Astrocyte of the hippocampus (primary cell): ENCODE results near the gene SZRD1.
"Not testable (repeated sequence)": the region's sequence is repeated elsewhere in the genome, so short reads cannot be mapped to it uniquely, and the experiment has no call there.

Source experiments
- DNase-seq: peaks from one replicate; pipeline ENCODE4 v3.0.0; 2011; ENCODE audit warnings: low read depth, low spot score

Gene SZRD1, protein sequence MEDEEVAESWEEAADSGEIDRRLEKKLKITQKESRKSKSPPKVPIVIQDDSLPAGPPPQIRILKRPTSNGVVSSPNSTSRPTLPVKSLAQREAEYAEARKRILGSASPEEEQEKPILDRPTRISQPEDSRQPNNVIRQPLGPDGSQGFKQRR

DNA sequence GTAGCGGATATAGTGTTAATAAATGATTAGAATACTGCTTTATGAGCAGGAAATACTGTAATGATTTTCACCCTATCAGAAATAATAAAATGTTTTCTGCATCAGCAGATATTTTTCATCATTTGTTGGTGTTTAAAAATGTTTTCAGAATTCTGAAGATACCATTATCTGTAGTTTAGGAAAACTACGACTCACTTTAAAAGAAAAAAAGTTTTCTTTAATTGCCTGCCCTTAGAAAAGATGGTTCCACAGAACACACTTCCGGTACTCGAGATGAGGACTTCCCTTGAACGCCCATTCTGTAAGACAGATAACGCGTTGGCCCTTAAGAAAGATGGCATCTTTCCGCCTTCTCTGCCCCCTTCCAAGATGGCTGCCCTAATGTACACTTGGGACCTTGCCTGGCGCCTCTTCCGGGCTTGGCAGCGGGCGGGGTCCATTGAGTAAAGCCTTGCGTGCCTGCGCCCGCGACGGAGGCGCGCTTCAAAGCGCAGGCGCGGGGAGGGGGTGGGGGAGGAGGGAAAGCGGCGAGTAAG lies at the start of gene SZRD1:
Gene SZRD1, plus strand, starts transcription at position 521 of the 536 bp plus-strand sequence. CDS start 16 bp downstream, outside the sequence.
- DNase-seq, result peak; percentile 100

DNA sequence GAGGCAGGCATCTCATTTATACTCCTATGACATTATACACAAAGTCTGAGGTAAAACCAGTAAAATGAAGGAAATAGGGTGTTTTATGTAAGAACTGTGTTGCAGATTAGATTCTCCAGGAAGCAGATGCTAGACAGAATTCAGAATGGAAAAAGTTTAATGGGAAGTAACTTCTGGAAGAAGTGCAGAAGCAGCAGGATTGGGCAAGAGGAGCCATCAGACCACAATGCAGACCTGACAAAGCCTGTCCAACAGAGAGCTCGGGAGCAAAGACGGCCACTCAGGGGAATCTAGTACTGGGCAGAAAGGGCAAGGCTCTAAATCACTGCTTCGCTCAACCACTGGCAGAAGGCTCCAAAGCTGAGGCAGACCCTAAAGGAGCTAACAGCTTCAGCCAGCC lies 48.5 kb upstream of the SZRD1 start:
- no peak for DNase-seq

DNA sequence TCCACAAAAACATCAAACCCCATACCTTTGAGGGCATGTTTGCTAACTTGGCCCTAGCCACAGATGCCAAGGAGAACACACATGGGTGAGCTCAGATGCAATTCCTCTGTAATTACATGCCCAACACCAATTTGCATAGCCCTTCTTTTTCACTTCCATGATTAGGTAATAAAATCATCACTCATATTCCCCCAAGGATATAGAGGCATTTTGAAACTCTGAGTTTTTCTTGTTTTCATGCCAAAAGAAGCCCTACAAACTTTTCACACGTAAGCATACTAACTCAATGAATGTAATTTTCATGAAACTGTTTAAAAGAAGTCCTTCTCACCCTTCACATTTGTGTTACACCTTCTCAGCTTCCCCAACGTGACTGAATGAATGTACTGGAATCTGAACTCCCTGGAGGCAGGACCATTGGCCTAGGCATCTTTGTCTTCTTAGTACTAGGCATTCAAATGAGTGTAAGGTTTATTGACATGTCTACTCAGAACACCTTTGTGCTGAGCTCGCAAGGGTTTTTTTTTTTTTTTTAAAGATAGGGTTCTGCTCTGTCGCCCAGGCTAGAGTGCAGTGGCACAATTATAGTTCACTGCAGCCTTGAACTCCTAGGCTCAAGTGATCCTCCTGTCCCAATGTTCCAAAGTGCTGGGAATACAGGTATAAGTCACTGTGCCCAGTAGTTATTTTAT lies 45.7 kb upstream of the SZRD1 start:
- peak; percentile 16 for DNase-seq

DNA sequence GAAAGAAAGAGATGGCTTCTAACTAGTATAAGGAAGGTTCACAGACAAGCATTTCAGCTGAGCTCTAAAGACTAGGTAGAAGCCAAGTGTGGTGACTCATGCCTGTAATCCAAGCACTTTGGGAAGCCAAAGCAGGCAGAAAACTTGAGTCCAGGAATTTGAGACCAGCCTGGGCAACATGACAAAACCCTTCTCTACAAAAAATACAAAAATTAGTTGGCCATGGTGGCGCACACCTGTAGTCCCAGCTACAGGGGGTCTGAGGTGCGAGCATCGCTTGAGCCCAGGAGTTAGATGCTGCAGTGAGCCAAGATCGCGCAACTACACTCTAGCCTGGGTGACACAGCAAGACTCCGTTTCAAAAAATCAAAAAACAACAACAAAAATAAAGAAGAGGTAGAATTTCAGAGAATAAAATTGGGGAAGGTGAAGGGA lies 42.6 kb upstream of the SZRD1 start:
- DNase-seq, result peak; percentile 88

DNA sequence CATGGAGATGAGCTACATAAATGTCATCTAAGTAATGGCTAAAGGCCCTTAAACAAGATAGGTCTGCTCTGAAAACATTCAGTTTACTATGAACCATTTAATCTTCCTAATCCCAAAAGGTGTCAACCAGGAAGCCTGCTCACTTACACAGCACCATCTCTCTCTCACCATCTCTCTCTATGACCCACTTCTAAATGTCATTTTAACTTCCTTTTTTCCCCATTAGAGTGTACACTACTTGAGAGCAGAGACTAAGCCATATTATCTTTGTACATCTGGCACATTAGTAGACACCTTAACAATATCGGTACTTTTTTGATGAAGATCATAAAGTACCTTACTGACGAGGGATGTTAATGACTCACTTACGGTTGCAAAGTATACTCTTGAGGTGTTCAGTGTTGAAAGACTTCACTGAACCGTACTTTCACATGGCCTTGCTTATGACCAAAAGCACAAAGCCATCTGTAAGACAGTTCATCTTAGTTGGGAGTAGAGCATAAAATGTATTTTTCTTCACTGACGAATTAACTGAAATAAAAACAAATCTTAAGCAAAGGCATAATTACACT lies 40.1 kb upstream of the SZRD1 start:
- DNase-seq, result no peak

DNA sequence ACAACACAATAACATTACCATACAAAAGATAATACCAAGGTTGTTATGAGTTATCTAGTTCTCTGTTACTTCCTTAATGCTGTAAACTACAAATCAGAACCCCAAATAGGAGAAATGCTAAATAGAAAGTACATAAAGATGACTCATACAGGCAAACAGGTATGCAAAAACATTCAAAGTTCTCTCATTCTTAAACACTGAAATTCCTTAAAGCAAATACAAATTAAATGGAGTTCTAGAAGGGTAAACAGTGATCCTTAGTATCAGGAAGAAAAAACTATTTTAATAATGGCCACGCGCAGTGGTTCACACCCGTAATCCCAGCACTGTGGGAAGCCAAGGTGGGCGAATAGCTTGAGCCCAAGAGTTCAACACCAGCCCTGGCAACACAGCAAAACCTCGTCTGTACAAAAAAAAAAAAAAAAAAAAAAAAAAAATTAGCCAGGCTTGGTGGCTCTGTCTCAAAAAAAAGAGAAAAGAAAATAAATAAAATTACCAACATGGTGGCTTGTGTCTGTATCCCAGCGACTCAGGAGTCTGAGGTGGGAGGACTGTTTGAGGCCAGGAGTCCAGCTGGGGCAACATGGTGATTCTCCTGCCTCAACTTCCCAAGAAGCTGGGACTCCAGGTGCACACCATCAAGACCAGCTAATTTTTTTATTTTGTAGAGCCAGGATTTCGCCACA lies 32.2 kb upstream of the SZRD1 start:
- DNase-seq, result no peak

DNA sequence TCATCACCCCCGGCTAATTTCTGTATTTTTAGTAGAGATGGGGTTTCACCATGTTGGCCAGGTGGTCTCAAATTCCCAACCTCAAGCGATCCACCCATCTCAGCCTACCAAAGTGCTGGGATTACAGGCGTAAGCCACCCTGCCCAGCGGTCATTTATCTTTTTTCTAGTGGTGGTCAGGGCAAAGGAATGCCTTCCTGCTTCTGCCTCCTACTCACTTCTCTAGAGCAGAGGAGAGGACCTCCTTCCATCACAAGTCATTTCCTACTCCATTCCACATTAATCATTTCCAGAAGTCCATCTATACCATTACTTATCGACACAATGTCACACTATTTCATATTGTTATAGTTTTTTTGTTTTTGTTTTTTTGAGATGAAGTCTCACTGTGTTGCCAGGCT lies 28.1 kb upstream of the SZRD1 start:
- DNase-seq, result no peak

DNA sequence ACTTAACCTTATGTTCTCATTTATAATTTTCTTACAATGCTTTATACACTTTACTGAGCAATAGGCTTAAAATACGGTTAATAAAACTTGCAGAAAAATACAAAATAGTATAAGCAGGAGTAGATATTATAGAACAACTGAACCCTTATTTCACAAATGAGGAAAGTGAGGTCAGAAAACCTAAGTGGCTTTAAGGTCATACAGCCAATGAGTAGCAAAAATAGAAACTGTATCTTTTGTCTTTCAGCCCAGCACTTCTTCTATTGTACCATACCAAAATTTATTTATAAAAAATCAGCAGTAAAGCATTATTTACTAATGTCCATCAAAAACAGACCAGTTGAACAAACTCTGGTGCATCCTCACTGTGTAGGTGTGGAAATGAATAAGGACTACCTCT lies 26.4 kb upstream of the SZRD1 start:
- no peak for DNase-seq

DNA sequence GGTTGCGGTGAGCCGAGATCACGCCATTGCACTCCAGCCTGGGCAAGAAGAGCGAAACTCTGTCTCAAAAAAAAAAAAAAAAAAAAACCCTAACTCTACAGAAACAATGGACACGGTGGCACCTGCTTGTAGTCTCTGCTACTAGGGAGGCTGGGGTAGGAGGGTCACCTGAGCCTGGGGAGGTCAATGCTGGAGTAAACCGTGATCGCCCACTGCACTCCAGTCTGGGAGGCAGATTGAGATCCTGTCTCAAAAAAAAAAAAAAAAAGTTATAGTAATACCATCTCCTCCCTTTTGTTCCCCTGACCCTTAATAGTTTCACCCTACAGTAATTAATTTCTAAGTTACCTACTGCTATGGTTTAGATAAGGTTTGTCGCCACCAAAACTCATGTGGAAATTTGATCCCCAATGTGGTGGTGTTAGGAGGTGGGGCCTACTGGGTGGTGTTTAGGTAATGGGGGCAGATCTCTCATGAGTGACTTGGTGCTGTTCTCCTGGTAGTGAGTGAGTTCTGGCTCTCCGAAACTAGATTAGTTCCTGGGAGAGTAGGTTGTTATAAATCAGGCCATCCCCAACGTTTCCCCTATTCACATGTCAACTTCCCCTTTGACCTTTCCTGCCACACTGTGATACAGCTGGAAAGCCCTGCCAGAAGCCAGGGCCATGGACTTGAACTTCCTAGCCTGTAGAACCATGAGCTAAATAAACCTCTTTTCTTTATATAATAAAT lies 24.5 kb upstream of the SZRD1 start:
- no peak for DNase-seq

DNA sequence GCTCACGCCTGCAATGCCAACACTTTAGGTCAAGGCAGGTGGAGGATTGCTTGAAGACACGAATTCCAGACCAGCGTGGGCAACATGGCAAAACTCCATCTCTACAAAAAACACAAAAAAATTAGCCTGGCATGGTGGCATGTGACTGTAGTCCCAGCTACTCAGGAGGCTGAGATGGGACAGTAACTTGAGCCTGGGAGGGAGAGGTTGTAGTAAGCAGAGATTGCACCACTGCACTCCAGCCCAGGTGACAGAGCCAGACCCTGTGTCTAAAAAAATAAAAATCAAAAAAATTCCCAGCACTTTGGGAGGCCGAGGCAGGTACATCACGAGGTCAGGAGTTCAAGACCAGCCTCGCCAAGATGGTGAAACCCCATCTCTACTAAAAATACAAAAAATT lies 23.8 kb upstream of the SZRD1 start:
- not testable (repeated sequence) for DNase-seq

DNA sequence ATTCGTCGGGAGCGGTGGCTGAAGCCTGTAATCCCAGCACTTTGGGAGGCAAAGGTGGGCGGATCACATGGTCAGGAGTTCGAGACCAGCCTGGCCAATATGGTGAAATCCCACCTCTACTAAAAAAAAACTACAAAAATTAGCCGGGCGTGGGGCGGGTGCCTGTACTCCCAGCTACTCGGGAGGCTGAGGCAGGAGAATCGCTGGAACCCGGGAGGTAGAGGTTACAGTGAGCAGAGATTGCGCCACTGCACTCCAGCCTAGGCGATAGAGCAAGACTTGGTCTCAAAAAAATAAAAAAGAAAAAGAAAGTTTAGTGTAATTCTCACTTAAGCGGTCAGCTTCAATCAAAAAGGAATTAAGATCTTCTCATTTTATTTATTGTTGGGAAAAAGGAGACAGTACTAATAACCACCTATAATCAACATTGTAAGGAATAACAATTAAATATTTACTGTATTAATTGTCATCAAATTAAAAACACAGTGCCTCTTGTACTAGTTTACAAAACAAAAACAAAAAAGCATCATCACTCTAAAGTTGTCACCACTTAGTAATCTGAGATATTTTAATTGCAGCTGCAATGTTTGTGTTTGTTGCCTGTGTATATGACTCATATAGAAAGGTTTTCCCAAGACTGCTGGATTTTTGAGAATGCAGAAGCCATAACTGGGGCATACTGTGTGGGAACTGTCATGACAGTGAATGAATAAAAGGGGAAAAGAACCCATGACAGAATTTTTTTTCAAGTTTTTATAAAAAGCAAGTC lies 18.4 kb upstream of the SZRD1 start:
- DNase-seq, result peak; percentile 83

DNA sequence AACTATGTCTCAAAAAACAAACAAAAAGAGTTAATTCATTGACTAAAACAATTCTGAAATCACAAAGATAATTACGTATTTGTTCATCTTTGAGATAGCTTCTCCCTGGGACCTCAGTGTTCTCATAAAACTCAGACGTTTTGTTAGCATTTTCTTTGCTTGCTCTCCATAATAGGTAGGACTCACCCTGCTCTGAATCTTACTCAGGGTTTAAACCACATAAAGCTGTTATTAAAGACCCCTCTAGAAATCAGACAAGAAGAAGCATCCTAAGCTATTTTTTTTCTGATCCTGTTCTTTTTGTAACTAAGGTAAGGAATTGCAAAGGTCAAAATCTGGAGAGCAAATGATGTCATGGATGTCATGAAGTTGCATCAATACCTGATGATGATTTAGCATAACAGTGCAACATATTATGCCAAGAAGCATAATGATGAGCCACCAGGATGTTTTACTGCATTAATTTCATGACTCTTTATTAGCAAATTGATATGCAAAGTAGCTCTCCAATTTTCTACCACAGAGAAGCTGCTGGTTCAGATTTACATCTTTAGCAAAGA lies 17.1 kb upstream of the SZRD1 start:
- no peak for DNase-seq

DNA sequence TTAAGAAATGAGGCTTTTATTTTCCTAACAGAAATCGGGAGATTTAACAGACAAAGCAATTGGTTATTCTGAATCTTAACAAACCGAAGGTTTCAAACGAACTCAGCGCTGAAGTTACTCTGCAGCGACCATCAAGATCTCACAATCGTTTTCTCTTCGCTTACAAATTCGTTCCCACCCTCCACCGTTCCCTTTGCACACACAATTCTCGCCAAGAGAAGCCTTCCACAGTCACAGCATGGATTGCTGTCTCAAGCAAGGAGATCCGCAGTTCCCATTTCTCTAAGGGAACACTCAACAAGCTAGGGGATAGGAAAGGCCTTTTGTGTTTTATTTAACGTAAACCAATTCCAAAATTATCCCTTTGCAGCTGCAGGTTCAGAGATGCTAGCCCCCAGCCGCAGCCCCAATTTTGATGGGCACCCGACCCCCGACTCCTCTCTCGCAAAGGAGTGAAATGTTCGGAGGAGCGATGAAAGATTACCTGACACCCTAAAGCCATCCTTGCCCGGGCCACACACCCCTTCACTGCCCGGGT lies 15.5 kb upstream of the SZRD1 start:
- peak; percentile 48 for DNase-seq

DNA sequence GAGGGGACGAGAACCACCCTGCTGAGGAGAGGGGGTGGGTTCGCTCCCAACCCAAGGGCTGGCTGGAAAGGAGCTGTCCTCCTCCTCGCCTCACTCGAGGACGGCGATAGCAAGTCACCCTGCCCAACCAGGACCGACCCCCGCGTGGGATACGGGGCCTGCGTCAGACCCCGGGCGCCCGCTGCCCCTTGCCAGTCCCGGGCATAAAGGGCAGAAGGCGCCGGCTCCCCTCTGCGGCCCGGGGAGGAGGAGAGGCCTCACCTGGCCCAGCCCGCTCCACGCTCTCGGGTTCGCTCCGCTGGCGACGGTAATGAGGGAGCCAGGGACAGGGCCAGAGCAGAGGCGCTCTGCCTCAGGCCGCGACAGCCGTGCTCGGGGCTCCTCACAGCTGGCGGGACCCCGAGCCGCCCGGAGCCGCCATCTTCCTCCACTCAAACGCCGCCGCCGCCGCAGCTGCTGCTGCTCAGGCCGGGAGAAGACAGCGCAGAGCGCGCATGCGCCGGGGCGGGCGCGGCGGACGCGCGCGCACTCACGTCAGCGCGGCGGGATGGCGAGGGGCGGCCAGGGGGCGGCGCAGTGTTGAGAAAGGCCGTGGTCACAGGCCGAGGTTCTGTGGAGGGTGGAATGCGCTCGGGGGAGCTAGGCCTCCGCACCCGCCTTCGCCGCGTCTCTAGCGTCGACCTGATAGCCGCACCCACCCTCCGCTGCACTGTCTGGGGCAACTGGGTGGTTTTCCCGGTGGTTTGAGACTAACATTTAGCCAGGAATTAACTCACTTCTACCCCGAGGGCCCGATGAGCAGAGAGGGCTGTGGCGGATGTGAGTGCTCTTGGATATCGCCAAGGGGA lies 14.8 kb upstream of the SZRD1 start, which contains the start of gene FBXO42:
Gene FBXO42, minus strand, starts transcription at position 487 of the 848 bp plus-strand sequence. CDS start 37,062 bp downstream, outside the sequence.
- DNase-seq, result peak; percentile 99

DNA sequence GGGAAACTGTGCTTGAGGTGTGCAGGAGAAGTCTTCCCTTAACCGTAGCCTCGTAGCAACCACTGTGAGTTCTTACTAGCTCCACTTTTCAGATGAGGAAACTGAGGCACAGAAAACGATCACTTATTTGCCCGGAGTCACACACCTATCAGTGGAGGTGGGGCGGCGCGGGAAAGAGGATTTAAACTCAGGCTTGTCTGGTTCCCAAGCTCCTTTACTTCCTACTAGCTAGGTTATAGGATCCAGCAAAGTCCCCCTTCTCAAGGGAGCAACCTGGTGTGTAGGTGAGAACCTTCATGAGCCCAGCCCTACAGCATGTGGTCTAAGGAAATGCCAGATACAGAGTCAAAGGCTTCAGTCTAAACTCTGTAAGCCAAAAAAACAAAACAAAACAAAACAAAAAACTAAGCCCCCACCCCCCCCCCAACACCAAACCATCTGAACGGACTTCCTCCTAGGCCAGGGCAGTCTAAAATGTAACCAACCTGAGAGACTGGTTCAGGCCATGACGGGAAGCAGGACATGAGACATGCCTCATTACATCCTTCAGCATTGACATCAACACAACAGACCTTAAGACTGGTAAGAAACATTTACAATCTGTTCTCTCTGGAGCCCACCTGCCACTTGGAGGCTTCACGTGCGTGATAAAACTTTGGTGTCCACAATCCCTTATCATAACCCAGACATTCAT lies 14.1 kb upstream of the SZRD1 start:
- DNase-seq, result no peak

DNA sequence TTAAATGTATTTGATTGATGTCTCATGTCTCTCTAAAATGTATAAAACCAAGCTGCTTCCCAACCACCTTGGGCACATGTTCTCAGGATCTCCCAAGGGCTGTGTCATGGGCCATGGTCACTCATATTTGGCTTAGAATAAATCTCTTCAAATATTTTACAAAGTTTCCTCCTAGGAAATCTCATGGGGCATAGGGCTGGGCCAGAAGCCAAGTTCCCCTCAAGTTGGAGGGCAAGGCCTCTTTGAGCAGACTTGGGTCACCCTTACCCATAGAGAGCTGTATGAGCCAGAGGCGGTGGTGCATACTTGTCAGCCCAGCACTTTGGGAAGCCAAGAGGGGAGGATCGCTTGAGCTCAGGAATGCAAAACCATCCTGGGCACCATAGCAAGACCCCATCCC lies 12.4 kb upstream of the SZRD1 start:
- DNase-seq, result no peak

DNA sequence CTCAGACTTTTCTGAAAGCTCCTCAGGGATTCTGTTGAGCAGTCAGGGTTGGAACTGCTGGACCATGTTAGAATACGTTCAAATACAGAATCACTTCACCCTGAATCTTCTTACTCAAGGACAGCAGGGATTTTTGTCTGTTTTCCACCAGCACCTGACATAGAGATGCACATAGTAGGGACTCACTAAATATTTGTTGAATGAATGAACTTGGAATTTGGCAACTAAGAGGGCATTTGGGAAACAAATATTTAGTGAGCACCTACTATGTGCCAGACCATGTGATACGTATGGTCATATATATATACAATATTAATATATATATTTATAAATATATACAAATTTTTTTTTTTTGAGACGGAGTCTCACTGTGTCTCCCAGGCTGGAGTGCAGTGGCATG lies 10.2 kb upstream of the SZRD1 start:
- no peak for DNase-seq

DNA sequence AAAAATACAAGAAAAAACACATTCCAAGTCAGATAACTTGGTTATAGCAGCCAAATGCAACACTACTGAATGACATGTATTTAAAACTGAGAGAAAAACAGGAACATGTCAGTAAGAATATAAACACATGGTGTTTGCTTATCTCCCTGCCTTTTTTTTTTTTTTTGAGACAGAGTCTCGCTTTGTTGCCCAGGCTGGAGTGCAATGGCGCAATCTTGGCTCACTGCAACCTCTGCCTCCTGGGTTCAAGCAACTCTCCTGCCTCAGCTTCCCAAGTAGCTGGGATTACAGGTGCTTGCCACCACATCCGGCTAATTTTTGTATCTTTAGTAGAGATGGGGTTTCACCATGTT lies 1.9 kb upstream of the SZRD1 start:
- DNase-seq, result not testable (repeated sequence)
